GM12865 (cell line): ENCODE measurements around the gene POU6F2.

ENCODE experiments used
- DNase-seq: peaks from one replicate; pipeline ENCODE4 v3.0.0; 2010; ENCODE audit warnings: low read depth
- H3K4me3 ChIP-seq: 2 replicates; pipeline ENCODE4 v1.5.1; 2011; ENCODE audit warnings: mild to moderate bottlenecking, low read depth, low read length, control low read depth
- CTCF ChIP-seq: IDR thresholded peaks from 2 replicates; pipeline ENCODE4 v1.5.1; 2011; ENCODE audit warnings: low read length, control low read depth, low read depth, inconsistent platforms; ENCODE audit not compliant: insufficient read depth; ENCODE audit errors: missing control alignments

POU6F2 gene

GRCh38 chr7:39099146-39099545, 121.4 kb downstream of the POU6F2 start:
- H3K4me3 ChIP-seq = no peak overlapping the region
- DNase-seq = no peak
- TF ChIP-seq CTCF = no peak

GRCh38 chr7:39100270-39100669, 122.6 kb downstream of the POU6F2 start:
- no peak overlapping the region for H3K4me3 ChIP-seq
- DNase-seq = no peak
- TF ChIP-seq CTCF = no peak

GRCh38 chr7:39102234-39102633, 124.5 kb downstream of the POU6F2 start:
- TF ChIP-seq CTCF = no peak
- no peak overlapping the region for H3K4me3 ChIP-seq
- DNase-seq = no peak

- TF ChIP-seq CTCF = no peak
- no peak overlapping the region for H3K4me3 ChIP-seq
- DNase-seq = no peak
Observed at GRCh38 chr7:39105720-39106119, 128.0 kb downstream of the POU6F2 start.

GRCh38 chr7:39125846-39126245, 148.1 kb downstream of the POU6F2 start:
- DNase-seq = no peak
- no peak overlapping the region for H3K4me3 ChIP-seq
- TF ChIP-seq CTCF = no peak

- DNase-seq = no peak
- TF ChIP-seq CTCF = no peak
- H3K4me3 ChIP-seq = no peak overlapping the region
Observed at GRCh38 chr7:39127058-39127457, 149.3 kb downstream of the POU6F2 start.

- no peak overlapping the region for H3K4me3 ChIP-seq
- no peak for DNase-seq
Observed at GRCh38 chr7:39128287-39128843, 150.7 kb downstream of the POU6F2 start.

More at GRCh38 chr7:39128287-39128843, 150.7 kb downstream of the POU6F2 start:
- TF ChIP-seq CTCF = no peak
